ENCODE results near the gene BCL2L2.

- TF ChIP-seq CTCF (conservative IDR thresholded peaks at IDR 0.05 in 1 of 2, IDR thresholded peaks at IDR 0.05 in 1 of 2; ENCODE audit: low read depth in 1 of 2, low read length in 2 of 2) (no peak), EZH2 (IDR thresholded peaks at IDR 0.05; ENCODE audit: low read length, missing control alignments) (no peak)
Measured at GRCh38 chr14:23299986-23300686, 6.5 kb upstream of the BCL2L2 start.
